ENCODE results near the gene TCF12. TPM values are rescaled to one million over a fixed set of nuclear protein-coding genes. Genes with fewer than 3 reads are reported as not detected.

TCF12 gene
- total RNA-seq, 2 donors from 2014 or later, result 44.9 to 55.5 TPM

DNA sequence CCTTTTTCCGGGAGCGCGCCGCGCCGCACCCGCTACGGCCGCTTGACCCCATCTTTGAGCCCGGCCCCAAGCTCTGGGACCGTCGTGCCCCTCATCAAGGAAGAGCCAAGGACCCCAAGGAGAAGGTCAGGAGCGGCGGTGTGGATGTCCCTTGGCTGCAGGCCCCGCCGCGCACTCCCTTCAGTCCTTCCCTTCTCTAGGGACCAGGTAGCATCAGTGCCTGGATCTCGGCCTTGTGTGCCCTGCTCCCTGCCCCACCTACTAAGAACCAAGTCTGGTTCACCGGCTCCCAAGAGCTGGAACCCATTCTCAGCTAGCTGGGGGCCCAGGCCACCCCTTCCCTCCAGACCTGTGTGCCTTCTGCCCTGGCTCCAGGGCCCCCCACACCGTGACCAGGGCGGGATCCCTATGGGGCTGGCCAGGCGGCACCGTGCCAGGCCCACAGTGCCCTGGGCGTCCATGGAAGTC, 388.5 kb downstream of the TCF12 start:
- DNase-seq (ENCODE audit: low spot score in 2 of 2) (no peak), ATAC-seq (peak; percentile 18 to 34)
- no peaks in the 10 kb centered on the region for H3K36me3 Mint-ChIP-seq
- no peaks in the 10 kb centered on the region for H3K9me3 Mint-ChIP-seq
- no peak overlapping the region for H3K27ac Mint-ChIP-seq

DNA sequence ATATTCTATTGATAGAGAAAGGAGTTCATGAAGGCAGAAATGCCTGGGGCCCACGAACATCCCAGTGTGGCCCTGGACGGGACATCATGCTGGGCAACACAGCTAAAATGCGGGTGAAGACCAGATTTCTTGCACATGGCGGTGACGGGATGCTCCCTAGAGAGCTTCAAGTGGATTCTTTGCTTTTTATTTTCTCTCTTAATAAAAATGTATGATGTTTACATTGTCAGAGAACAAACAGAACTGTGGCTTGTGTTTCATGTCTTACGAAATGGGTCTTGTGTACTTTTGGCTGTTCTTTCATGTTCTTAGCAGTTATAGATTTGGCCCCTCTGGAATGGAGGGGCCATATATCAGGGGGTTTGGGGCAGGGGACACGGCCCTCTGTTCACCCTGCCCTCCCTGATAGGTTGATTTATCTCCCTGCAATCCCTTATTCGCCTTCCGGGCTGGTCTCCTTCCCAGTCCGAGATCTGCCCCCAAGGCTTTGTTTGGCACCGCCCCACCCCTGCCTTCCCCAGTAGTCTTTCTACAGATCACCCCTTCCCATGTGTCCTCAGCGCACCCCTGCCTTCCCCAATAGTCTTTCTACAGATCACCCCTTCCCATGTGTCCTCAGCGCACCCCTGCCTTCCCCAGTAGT, 389.2 kb downstream of the TCF12 start:
- H3K36me3 Mint-ChIP-seq, result no peaks in the 10 kb centered on the region
- no peak overlapping the region for H3K27ac Mint-ChIP-seq
- H3K9me3 Mint-ChIP-seq, result no peaks in the 10 kb centered on the region
- DNase-seq (ENCODE audit: low spot score in 2 of 2), result no peak
- no peak for ATAC-seq

DNA sequence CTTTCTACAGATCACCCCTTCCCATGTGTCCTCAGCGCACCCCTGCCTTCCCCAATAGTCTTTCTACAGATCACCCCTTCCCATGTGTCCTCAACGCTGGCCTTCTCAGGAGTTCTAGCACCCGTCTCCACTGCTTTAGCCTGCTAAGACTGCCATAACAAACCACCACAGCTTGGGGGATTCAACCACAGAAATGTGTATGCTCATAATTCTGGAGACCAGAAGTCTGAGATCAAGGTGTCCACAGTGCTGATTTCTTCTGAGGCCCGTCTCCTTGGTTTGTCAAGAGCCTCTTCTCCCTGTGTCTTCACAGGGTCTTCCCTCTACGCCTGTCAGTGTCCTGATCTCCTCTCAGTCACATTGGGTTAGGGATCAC, 389.7 kb downstream of the TCF12 start:
- Mint-ChIP-seq H3K36me3 (no peaks in the 10 kb centered on the region), H3K27ac (no peak overlapping the region)
- DNase-seq (ENCODE audit: low spot score in 2 of 2), result no peak

DNA sequence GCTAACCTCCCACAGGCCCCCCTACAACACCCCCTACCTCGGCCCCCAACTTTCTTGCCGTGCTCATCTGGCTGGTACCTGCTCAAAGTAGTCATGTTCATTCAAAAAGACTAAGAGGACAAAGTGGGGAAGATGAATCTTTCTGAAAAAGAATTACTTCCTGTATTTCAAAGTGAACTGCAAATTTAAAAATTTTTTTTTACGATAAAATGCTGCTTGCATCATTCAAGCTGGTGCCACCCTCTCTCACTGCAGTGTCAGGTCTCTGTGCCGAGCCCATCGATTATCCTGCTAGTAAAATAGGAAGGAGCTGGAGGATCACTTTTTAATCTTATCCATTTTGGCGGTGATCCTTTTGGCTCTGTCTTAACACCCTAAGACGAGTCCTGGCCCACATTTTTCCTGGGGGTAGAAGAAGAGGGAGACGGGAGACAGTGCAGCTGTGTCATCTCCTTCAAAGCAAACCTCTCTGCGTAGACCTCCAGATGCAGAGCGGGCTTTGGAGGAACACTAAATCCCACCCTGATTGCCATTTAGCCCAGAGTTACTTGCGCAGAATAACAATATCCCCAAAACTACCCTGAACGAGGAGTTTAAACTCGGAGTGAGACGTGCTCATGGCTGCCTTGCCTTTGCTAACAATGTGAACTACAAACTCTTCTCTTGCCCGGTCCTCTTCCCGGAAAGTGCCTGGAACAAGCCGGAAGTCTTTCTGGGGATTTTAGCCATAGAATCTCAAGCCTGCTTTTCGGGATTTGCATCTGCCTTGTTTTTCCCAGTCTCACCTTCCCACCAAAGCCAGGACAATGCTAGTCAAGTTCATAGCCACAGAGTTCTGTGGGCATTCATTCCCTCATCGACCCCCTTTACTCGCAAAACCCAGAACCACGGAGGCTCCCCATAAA, 391.7 kb downstream of the TCF12 start:
- ATAC-seq (no peak), DNase-seq (ENCODE audit: low spot score in 2 of 2) (no peak)
- Mint-ChIP-seq H3K9me3 (no peaks in the 10 kb centered on the region), H3K27ac (no peak overlapping the region), H3K36me3 (no peaks in the 10 kb centered on the region)

More for the DNA sequence above, 389.7 kb downstream of the TCF12 start:
- ATAC-seq, result no peak
- H3K9me3 Mint-ChIP-seq, result no peaks in the 10 kb centered on the region

DNA sequence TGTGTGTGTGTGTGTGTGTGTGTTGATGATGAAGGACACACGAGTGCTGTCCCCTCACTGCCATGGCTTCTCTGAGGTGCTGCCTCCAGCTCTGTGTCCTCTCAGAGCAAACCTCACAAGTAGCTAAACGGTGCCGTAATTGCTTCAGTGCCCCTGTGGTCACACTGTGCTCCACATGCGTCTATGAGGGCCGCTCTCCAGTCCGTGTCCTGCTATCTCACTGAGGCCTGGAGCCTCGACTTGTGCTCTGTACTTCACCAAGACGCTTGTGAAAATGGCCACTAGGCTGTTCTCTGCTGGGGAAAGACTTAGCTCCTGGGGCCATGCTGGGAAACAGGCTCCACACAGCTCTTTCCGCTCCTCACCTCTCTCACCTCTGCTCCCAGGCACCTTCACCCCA, 392.4 kb downstream of the TCF12 start:
- Mint-ChIP-seq H3K36me3 (no peaks in the 10 kb centered on the region), H3K27ac (no peak overlapping the region), H3K9me3 (no peaks in the 10 kb centered on the region)
- peak in 1 of 2 donors; percentile 14 for DNase-seq (ENCODE audit: low spot score in 2 of 2)
- ATAC-seq, result no peak

DNA sequence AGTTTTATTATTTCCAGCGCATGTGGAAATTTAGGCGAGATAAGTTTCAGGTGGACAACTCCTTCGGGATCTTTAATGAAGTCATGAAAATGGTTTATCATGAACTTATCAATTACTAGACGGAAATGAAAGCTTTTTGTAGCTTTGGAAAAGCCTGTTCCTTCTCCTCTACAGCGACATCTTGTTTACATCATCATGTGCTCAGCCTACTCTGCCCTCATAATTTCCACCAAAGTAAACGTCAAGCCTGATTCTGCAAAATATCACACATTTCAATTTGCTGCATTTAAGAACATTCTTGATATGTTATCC, 393.5 kb downstream of the TCF12 start:
- Mint-ChIP-seq H3K27ac (no peak overlapping the region), H3K9me3 (no peaks in the 10 kb centered on the region), H3K36me3 (no peaks in the 10 kb centered on the region)
- DNase-seq (ENCODE audit: low spot score in 2 of 2) (no peak), ATAC-seq (no peak)

DNA sequence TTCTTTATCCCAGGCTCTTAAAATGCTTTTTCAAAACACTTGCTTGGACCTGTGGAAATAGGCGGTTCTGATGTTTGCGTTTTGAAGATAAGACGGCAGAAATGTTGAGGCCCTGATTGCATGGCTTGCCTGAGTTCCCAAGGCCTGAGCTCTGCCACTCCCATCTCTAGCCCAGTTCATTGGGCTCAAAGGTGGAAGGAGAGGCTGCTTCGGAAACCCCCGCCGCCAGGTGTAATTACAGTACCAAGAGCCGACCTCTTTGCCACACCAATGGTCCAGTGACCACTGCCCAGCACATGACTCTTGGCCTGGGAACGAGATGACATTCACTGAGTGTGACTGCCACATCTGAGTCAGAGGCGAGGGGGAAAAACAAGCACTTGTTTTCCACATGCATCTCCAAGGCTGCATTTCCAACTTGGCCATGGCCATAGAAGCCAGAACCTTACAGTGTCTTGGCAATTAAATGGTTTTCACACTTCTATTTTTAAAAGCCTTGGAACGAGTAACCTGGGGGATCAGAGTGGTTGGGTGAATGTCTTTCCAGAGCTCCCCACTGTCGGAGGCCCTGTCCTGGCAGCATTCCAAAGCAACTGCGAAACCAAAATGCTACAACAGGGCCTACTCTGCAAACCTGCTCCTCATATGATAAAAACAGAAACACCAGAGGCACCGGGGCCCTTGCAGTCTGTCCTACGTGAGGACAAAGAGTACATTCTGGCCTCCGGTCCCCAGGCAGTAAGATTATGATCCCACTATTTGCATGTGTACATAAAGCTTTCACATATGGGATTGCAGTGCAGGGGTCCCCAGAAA, 394.1 kb downstream of the TCF12 start:
- DNase-seq (ENCODE audit: low spot score in 2 of 2) (no peak), ATAC-seq (no peak)
- Mint-ChIP-seq H3K36me3 (no peaks in the 10 kb centered on the region), H3K9me3 (no peaks in the 10 kb centered on the region), H3K27ac (no peak overlapping the region)

DNA sequence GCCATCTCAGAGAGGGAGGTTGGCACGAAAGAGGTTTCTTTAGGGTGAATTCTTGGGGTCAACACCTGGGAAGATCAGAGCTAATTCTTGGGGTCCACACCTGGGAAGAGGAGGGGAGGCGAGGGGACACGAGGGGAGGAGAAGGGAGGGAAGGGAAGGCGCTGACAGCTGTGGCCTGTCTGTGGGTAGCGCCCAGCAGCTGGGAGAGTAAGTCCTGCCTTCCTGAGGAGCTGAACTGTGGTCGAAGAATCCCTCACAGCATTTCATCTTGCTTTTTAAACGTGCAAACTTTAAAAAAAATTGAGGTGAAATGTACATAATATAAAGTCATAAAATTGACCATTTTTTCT, 394.7 kb downstream of the TCF12 start:
- Mint-ChIP-seq H3K27ac (no peak overlapping the region), H3K9me3 (no peaks in the 10 kb centered on the region), H3K36me3 (no peaks in the 10 kb centered on the region)
- DNase-seq (ENCODE audit: low spot score in 2 of 2) (no peak), ATAC-seq (no peak)

DNA sequence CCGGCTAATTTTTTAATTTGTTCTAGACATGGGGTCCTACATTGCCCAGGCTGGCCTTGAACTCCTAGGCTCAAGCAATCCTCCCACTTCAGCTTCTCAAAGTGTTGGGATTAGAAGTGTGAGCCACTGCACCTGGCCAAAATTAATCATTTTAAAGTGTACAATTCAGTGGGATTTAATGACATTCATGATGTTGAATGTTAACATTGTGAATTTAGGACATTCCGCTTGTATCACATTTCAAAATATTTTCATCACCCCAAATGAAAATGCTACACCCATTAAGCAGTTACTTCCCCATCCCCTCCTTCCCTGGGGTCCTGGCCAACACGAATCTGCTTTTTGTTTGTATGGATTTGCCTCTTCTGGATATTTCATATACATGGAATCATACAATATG, 395.8 kb downstream of the TCF12 start:
- Mint-ChIP-seq H3K36me3 (no peaks in the 10 kb centered on the region), H3K9me3 (no peaks in the 10 kb centered on the region), H3K27ac (peak overlapping the region in 1 of 2 donors; percentile 65)
- DNase-seq (ENCODE audit: low spot score in 2 of 2) (no peak), ATAC-seq (no peak)

DNA sequence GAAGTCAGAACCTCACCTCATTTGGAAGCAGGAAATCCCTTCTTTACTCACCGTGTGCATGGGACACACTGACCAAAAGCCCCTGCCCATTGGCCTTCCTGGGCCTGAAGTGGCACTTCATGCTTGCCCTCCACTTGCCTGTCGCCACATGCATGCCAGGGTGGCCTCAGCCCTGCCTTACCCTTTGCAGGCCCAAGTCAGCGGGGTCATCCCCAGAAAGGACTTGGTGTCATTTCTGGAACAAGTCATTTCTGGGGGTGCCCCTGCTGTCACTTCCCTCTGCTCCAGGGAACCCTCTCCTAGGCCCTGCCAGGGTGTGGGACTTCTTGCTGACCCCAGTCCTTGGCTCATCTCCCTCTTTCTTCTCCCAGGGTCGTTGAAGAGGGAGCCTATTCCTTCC, 398.0 kb downstream of the TCF12 start:
- no peaks in the 10 kb centered on the region for H3K9me3 Mint-ChIP-seq
- ATAC-seq (no peak), DNase-seq (ENCODE audit: low spot score in 2 of 2) (no peak)
- H3K36me3 Mint-ChIP-seq, result no peaks in the 10 kb centered on the region
- no peak overlapping the region for H3K27ac Mint-ChIP-seq

DNA sequence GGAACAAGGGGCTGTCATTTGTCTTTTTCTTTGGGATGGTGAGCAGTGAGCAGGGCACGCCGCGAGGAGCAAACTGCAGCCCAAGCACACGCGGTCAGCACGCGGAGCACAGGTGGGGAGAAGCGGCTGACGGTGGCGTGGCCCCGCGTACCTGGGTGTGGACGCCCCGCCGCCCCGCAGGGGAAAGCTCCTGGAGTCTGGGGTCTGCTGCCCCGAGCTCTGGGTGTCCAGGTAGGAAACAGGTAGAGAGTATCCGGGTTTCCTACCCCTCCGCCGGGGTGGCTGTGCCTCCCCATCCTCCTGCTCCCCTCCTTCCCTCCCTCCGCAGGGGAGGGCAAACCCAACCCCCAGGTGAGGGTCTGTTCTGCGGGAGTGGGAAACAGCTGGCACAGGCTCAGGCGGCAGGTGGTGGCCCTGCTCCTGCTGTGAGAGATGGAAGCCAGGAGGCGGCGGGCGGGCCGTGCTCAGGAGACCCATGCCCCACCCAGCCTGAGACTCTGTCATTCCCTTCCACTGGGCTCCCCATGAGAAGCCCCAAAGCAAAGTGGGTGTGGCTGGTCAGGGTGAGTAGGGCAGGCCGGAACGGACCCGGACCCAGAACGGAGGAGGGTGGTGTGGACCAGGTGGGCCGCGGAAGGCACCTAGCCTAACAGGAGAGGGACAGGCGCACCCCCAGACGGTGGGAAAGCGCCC, 400.9 kb downstream of the TCF12 start:
- DNase-seq (ENCODE audit: low spot score in 2 of 2) (no peak), ATAC-seq (no peak)
- Mint-ChIP-seq H3K27ac (no peak overlapping the region), H3K9me3 (no peaks in the 10 kb centered on the region), H3K36me3 (no peaks in the 10 kb centered on the region)

DNA sequence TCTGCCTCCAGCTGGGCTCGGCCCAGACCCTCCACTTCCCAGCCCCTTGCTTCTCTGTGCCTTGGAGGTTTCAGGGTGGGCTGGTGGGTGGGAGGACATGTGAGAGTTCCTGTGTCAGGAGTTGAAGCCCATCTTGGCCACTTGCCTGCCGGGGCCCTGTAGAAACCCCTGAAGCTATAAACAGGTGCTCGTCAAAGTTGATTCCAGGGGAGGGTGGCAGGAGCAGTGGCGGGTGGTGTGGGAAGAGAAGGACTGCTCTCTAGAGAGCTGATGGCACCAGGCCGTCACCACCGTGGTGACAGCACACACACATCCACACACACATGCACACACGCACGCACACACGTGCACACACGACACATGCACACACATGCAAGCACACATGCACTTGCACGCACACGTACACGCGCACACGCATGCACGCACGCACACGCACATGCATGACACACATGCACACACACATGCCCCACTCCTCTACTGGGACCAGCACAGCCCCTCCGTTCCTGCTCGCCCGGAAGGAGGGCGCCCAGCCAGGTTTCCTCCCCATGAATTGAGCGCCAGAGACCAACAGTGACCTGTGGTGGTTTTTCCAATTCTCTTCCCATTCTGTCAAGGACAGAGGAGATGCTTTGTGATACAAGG, 401.6 kb downstream of the TCF12 start:
- Mint-ChIP-seq H3K27ac (no peak overlapping the region), H3K9me3 (no peaks in the 10 kb centered on the region)
- no peak for ATAC-seq

DNA sequence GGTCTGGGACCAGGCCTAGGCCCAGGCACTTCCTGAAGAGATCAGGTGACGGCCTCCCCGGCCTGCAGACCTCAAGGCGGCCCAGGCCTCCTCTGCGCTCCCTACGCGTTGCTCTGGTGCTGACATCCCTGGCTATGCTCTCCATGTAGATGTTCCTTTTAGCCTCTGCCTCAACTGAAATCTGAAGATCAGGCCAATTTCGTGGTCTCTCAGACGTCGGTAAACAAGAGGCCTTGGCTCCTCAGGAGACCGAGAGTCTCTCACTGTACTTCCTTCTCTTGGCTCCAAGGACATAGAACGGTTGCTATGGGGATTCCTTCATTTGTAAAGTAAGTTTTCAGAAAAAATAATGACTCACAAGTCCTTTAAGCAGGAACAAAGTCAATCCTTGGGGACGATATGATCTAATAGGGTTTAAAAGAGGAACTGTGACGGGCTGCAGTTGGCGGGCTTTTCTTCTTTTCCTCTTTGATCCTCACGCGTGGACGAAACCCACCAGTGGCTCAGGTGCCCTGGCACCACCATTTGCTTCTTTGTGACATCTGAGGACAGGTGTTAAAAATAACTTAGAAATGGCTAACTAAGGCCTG, 402.3 kb downstream of the TCF12 start:
- Mint-ChIP-seq H3K27ac (peak overlapping the region in 1 of 2 donors; percentile 44), H3K36me3 (no peaks in the 10 kb centered on the region), H3K9me3 (no peaks in the 10 kb centered on the region)
- ATAC-seq (no peak), DNase-seq (ENCODE audit: low spot score in 2 of 2) (no peak)

More for the DNA sequence above, 401.6 kb downstream of the TCF12 start:
- H3K36me3 Mint-ChIP-seq, result no peaks in the 10 kb centered on the region
- DNase-seq (ENCODE audit: low spot score in 2 of 2), result no peak

DNA sequence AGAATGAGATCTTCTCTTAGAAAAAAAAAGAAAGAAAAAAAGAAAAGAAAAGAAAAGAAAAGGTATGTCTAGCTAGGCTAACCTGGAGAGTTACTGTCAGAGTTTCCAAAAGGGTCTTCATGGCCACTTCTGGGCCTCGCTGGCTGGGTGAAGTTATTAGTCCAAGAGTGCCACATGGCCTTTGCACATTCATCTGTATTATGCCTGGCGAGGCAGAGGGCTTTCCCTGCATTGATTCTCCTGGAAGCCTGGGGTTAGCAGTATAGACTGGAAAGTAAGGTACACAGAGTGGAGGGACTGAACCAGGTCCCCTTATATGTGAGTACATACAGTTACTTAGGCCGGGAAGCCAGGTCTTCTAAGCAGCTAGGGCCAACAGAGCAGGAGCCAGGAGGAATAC, 403.0 kb downstream of the TCF12 start:
- DNase-seq (ENCODE audit: low spot score in 2 of 2) (no peak), ATAC-seq (no peak)
- Mint-ChIP-seq H3K36me3 (no peaks in the 10 kb centered on the region), H3K27ac (no peak overlapping the region), H3K9me3 (no peaks in the 10 kb centered on the region)

DNA sequence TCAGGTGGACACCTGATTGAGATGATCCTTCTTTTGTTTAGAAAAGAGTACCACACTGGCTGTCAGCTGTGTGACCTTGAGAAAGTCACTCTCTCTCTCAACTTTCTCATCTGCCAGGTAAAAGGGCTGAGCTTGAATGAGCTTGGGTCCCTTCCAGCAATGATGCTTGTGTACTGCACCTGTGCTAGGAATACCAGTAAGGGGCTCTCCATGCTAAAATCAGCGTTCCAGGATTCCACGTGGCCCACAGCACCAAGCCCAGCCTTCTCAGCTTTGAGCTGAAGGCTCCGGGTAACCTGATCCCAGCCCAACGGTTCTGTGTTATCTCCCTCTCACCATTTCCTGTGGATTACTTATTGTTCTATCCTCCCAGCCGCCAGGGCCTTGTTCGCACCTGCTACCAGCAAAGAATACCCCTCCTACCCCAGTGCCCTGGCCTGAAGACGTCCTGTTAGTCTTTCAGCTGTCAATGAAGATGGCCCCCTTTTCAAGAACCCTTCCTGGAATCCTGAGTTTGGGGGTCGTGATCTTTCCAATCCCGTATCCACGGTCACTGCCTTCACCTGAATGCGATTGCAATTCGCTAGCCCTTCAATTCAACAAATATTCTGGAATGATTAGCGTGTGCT, 403.6 kb downstream of the TCF12 start:
- no peak for DNase-seq (ENCODE audit: low spot score in 2 of 2)
- Mint-ChIP-seq H3K36me3 (no peaks in the 10 kb centered on the region), H3K27ac (peak overlapping the region in 1 of 2 donors; percentile 8), H3K9me3 (no peaks in the 10 kb centered on the region)
- ATAC-seq, result no peak

All from activated naive CD4-positive, alpha-beta T cell treated with anti-CD3 and anti-CD28 coated beads, Interleukin-2, amount 50 U/mL, for 72 hours (primary cell).